ENCODE data around the gene CHST13.

Gene CHST13

DNA sequence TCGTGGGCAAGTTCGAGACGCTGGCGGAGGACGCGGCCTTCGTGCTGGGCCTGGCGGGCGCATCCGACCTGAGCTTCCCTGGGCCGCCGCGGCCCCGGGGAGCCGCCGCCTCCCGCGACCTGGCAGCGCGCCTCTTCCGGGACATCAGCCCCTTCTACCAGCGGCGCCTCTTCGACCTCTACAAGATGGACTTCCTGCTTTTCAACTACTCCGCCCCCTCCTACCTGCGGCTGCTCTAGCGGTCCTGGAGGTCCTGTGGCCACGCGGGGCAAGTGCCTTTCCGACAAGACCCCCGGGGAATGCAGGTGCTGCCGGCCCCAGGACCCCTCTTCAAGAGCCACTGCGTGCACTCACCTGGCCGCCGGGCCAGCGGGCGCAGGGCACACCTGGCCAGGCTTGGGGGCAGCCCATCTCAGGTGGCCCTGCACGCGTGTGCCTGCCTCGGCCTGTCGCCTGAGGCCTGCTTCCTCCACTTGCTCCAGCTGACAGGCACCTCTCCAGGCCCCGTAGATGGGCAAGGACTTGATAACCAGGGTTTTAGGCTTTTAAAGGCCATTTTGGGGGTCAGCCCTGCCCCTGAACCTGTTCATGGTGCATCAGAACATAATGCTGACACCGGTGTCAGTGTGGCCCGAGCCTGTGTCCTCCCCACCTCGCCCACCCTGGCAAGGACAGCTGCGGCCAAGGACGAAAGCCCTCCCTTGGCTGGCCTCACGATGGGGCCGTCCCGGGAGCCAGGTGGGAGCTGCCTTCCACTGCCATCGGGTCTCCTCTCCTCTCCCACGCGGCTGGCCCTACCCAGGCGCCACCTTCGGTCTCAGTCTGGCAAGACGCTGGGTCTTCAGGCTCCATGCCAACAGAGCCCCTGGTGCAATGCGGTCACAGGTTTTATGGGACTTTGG lies 18.6 kb downstream of the CHST13 start:
- Histone ChIP-seq H3K9ac (ENCODE audit: low read length) (no peak overlapping the region), H3K27me3 (ENCODE audit: control insufficient read depth, insufficient read depth, low read length) (peaks cover 2% of the 10 kb centered on the region), H3K4me3 (ENCODE audit: low read length) (no peak overlapping the region), H3K4me1 (ENCODE audit: control insufficient read depth, insufficient read depth, low read length) (no peaks in the 10 kb centered on the region), H3K36me3 (ENCODE audit: control insufficient read depth, insufficient read depth, low read length) (no peaks in the 10 kb centered on the region), H3K27ac (ENCODE audit: low read depth, low read length) (no peak overlapping the region)

DNA sequence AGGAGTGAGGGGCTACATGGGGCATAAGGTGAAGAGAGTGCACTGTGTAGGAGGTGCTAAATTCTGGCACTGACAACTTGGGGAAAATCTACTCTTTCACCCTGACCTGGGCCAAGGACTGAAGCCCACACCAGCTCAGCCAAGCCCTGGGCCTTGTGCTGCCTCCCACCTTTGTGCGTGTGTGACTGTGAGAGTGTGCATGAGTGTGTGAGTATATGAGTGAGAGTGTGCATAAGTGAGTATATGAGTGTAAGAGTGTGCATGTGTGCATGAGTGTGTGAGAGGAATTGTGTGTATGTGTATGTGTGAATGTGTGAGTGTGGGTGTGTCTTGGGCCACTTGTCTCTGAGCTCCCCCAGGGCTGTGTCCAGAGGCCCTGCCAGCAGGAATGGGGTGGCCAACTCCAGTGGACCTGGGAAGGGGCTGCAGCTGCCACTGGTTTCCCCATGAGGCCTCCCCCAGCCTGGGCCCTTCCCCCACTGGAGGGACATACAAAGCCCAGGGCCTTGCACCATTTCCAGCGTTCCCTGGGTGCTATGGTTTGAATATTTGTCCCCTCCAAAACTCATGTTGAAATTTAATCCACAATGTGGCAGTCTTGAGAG lies 19.6 kb downstream of the CHST13 start:
- Histone ChIP-seq H3K36me3 (ENCODE audit: control insufficient read depth, insufficient read depth, low read length) (no peaks in the 10 kb centered on the region), H3K27ac (ENCODE audit: low read depth, low read length) (no peak overlapping the region), H3K4me1 (ENCODE audit: control insufficient read depth, insufficient read depth, low read length) (no peaks in the 10 kb centered on the region), H3K9ac (ENCODE audit: low read length) (no peak overlapping the region), H3K27me3 (ENCODE audit: control insufficient read depth, insufficient read depth, low read length) (no peaks in the 10 kb centered on the region), H3K4me3 (ENCODE audit: low read length) (no peak overlapping the region)

DNA sequence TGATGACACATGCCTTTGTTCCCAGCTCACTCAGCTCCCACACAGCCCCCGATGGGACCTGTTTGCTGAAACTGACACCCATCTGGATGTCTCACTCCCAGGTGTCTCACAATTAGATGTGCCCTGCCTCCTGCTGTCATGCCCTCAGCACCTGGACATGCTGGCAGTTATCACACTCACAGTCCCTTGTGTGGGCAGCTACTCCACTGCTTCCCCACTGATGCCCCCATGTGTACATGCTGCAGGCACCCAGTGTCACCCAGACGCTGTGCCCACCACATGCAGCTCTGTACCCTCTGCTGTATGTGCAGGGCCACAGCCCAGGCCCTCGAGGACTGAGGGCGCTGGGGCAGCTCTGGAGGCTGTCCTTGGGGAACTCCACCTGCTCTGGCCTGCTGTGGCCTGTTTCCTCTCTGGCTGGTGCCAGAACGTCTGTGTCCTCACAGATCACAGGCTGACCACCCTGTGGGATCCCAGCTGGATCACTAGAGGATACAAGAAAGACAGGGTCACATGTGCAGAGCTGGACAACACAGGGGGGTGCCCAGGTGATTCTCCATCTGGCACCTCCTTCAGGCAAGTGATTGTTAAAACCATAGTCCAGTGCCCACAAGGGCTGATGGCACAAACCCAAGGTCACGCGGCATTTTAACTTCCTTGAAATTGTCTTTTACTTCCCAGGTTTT lies 20.8 kb downstream of the CHST13 start:
- Histone ChIP-seq H3K9ac (ENCODE audit: low read length) (no peak overlapping the region), H3K27me3 (ENCODE audit: control insufficient read depth, insufficient read depth, low read length) (no peaks in the 10 kb centered on the region), H3K4me3 (ENCODE audit: low read length) (no peak overlapping the region), H3K4me1 (ENCODE audit: control insufficient read depth, insufficient read depth, low read length) (no peaks in the 10 kb centered on the region), H3K27ac (ENCODE audit: low read depth, low read length) (no peak overlapping the region), H3K36me3 (ENCODE audit: control insufficient read depth, insufficient read depth, low read length) (no peaks in the 10 kb centered on the region)

GRCh38 chr3:126545544-126545943 lies 21.6 kb downstream of the CHST13 start:
- no peak overlapping the region for H3K4me3 ChIP-seq (ENCODE audit: low read length)
- no peaks in the 10 kb centered on the region for H3K27me3 ChIP-seq (ENCODE audit: control insufficient read depth, insufficient read depth, low read length)

GRCh38 chr3:126546013-126546412 lies 22.1 kb downstream of the CHST13 start:
- Histone ChIP-seq H3K4me1 (ENCODE audit: control insufficient read depth, insufficient read depth, low read length) (no peaks in the 10 kb centered on the region), H3K36me3 (ENCODE audit: control insufficient read depth, insufficient read depth, low read length) (no peaks in the 10 kb centered on the region), H3K27ac (ENCODE audit: low read depth, low read length) (no peak overlapping the region), H3K4me3 (ENCODE audit: low read length) (no peak overlapping the region), H3K9ac (ENCODE audit: low read length) (no peak overlapping the region), H3K27me3 (ENCODE audit: control insufficient read depth, insufficient read depth, low read length) (no peaks in the 10 kb centered on the region)

More at GRCh38 chr3:126545544-126545943, 21.6 kb downstream of the CHST13 start:
- H3K27ac ChIP-seq (ENCODE audit: low read depth, low read length), result no peak overlapping the region
- H3K36me3 ChIP-seq (ENCODE audit: control insufficient read depth, insufficient read depth, low read length), result no peaks in the 10 kb centered on the region
- H3K4me1 ChIP-seq (ENCODE audit: control insufficient read depth, insufficient read depth, low read length), result no peaks in the 10 kb centered on the region
- no peak overlapping the region for H3K9ac ChIP-seq (ENCODE audit: low read length)

GRCh38 chr3:126546549-126547239 lies 22.7 kb downstream of the CHST13 start:
- no peaks in the 10 kb centered on the region for H3K36me3 ChIP-seq (ENCODE audit: control insufficient read depth, insufficient read depth, low read length)
- no peaks in the 10 kb centered on the region for H3K4me1 ChIP-seq (ENCODE audit: control insufficient read depth, insufficient read depth, low read length)
- H3K9ac ChIP-seq (ENCODE audit: low read length), result no peak overlapping the region
- H3K27me3 ChIP-seq (ENCODE audit: control insufficient read depth, insufficient read depth, low read length), result no peaks in the 10 kb centered on the region
- no peak overlapping the region for H3K27ac ChIP-seq (ENCODE audit: low read depth, low read length)
- H3K4me3 ChIP-seq (ENCODE audit: low read length), result no peak overlapping the region

DNA sequence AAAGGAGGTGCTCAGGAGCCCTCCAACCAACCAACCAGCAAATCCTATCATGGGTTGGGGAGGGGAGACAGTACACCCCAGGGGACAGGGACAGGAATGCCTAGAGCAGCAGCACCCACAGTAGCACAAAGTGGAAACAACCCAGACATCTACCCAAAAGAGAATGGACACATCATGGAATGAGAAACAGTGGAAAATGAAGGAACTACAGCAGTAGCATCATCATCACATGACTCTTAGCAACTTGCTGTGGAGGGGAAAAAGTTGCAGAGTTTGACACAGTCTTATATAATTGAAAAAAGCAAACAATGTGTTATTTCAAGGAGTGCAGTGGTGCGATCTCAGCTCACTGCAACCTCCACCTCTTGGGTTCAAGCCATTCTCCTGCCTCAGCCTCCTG lies 23.8 kb downstream of the CHST13 start:
- Histone ChIP-seq H3K27ac (ENCODE audit: low read depth, low read length) (no peak overlapping the region), H3K27me3 (ENCODE audit: control insufficient read depth, insufficient read depth, low read length) (no peaks in the 10 kb centered on the region), H3K4me1 (ENCODE audit: control insufficient read depth, insufficient read depth, low read length) (no peaks in the 10 kb centered on the region)

GRCh38 chr3:126548556-126549466 lies 24.9 kb downstream of the CHST13 start:
- H3K4me3 ChIP-seq (ENCODE audit: low read length), result no peak overlapping the region
- H3K27ac ChIP-seq (ENCODE audit: low read depth, low read length), result no peak overlapping the region
- no peak overlapping the region for H3K9ac ChIP-seq (ENCODE audit: low read length)
- H3K27me3 ChIP-seq (ENCODE audit: control insufficient read depth, insufficient read depth, low read length), result no peaks in the 10 kb centered on the region
- no peaks in the 10 kb centered on the region for H3K36me3 ChIP-seq (ENCODE audit: control insufficient read depth, insufficient read depth, low read length)
- no peaks in the 10 kb centered on the region for H3K4me1 ChIP-seq (ENCODE audit: control insufficient read depth, insufficient read depth, low read length)

More for the DNA sequence above, 23.8 kb downstream of the CHST13 start:
- no peak overlapping the region for H3K9ac ChIP-seq (ENCODE audit: low read length)
- H3K36me3 ChIP-seq (ENCODE audit: control insufficient read depth, insufficient read depth, low read length), result no peaks in the 10 kb centered on the region
- H3K4me3 ChIP-seq (ENCODE audit: low read length), result no peak overlapping the region

GRCh38 chr3:126549861-126550487 lies 26.0 kb downstream of the CHST13 start:
- Histone ChIP-seq H3K4me1 (ENCODE audit: control insufficient read depth, insufficient read depth, low read length) (no peaks in the 10 kb centered on the region), H3K36me3 (ENCODE audit: control insufficient read depth, insufficient read depth, low read length) (no peaks in the 10 kb centered on the region), H3K27ac (ENCODE audit: low read depth, low read length) (no peak overlapping the region), H3K27me3 (ENCODE audit: control insufficient read depth, insufficient read depth, low read length) (no peaks in the 10 kb centered on the region), H3K9ac (ENCODE audit: low read length) (no peak overlapping the region), H3K4me3 (ENCODE audit: low read length) (no peak overlapping the region)

DNA sequence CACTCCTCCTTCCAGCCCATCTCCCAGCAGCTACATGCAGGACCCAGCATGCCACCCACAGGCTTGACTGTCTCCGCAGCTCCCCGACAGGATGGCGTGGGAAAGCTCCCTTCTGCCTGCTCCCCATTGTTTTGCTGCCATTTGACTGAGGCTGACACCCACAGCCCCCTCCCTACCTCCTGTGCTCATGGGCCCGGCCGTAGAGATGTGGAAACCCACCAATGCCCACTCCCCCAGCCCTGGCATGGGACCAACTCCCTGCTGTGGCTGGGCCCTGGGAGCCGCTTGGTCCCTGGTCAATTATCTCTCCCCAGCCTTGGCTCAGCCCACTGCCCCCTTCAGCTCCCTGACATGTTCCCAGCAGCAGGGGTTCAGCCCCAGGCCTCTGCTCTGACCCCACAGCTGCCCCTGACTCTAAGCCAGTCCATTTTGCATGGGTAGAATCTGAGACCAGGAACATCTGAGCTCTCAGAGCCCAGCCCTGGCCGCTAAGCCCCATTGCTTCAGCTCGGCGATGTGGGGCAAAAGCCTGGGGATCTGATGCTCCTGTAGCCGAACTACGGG lies 26.6 kb downstream of the CHST13 start:
- no peak overlapping the region for H3K27ac ChIP-seq (ENCODE audit: low read depth, low read length)
- H3K27me3 ChIP-seq (ENCODE audit: control insufficient read depth, insufficient read depth, low read length), result no peaks in the 10 kb centered on the region
- H3K36me3 ChIP-seq (ENCODE audit: control insufficient read depth, insufficient read depth, low read length), result no peaks in the 10 kb centered on the region
- H3K9ac ChIP-seq (ENCODE audit: low read length), result no peak overlapping the region
- H3K4me3 ChIP-seq (ENCODE audit: low read length), result no peak overlapping the region
- H3K4me1 ChIP-seq (ENCODE audit: control insufficient read depth, insufficient read depth, low read length), result no peaks in the 10 kb centered on the region

Data from rectal smooth muscle tissue (tissue), 1 donor.